CD14-positive monocyte (primary cell): Measurements from ENCODE around the gene CDK5RAP2. TPM values are rescaled to one million over a fixed set of nuclear protein-coding genes. Genes with fewer than 3 reads are reported as not detected.

Experiments
- DNase-seq, 3 donors: peaks; one replicate each; pipeline ENCODE4 v3.0.0-alpha.2; 2011 to 2022
- H2AFZ ChIP-seq: 2 replicates; pipeline ENCODE4 v1.6.0; 2012; ENCODE audit warnings: mild to moderate bottlenecking, low read depth, low read length, inconsistent platforms; ENCODE audit not compliant: insufficient read depth, poor library complexity, severe bottlenecking
- H3K27ac ChIP-seq, 2 donors: 1 replicate in 1 of 2; 2 replicates in 1 of 2; pipeline ENCODE4 v1.5.1; 2012 to 2013; ENCODE audit warnings: low read length in 2 of 2, control low read depth in 1 of 2, inconsistent platforms in 1 of 2, low read depth in 1 of 2, mild to moderate bottlenecking in 1 of 2
- H3K27me3 ChIP-seq, 2 donors: one replicate each; pipeline versions ENCODE4 v1.6.0 to v1.6.1; 2011 to 2013; ENCODE audit warnings: low read length in 2 of 2; ENCODE audit not compliant: control insufficient read depth in 2 of 2, insufficient read depth in 2 of 2
- H3K36me3 ChIP-seq, 2 donors: replicated peaks in 1 of 2; 1 replicate in 1 of 2; 2 replicates in 1 of 2; pipeline versions ENCODE4 v1.5.1 to v1.6.1; 2012 to 2013; ENCODE audit warnings: low read length in 2 of 2, control low read depth in 1 of 2, inconsistent platforms in 1 of 2, mild to moderate bottlenecking in 1 of 2; ENCODE audit not compliant: insufficient read depth in 2 of 2, control insufficient read depth in 1 of 2
- H3K4me1 ChIP-seq, 2 donors: 1 replicate in 1 of 2; 2 replicates in 1 of 2; pipeline versions ENCODE4 v1.5.1 to v1.6.1; 2012 to 2013; ENCODE audit warnings: low read length in 2 of 2, control low read depth in 1 of 2, inconsistent platforms in 1 of 2, mild to moderate bottlenecking in 1 of 2, moderate library complexity in 1 of 2; ENCODE audit not compliant: insufficient read depth in 2 of 2, control insufficient read depth in 1 of 2
- H3K4me2 ChIP-seq: replicated peaks from 2 replicates; pipeline ENCODE3; 2012; ENCODE audit warnings: low read length, moderate library complexity, mild to moderate bottlenecking; ENCODE audit not compliant: poor library complexity, severe bottlenecking; ENCODE audit errors: extremely low read depth
- H3K4me3 ChIP-seq, 3 experiments: fragments of 200-600 bp in 1 of 3; sonication (generic) in 1 of 3; replicated peaks in 1 of 3; 1 replicate in 2 of 3; 2 replicates in 1 of 3; pipeline ENCODE4 v1.5.1; 2011 to 2013; ENCODE audit warnings: low read length in 3 of 3, mild to moderate bottlenecking in 3 of 3, control low read depth in 2 of 3, low read depth in 2 of 3, inconsistent platforms in 1 of 3, moderate library complexity in 1 of 3
- H3K79me2 ChIP-seq: 2 replicates; pipeline ENCODE4 v1.6.0; 2012; ENCODE audit warnings: mild to moderate bottlenecking, control low read depth, inconsistent platforms, low read length, moderate library complexity; ENCODE audit not compliant: insufficient read depth
- H3K9ac ChIP-seq: 2 replicates; pipeline ENCODE4 v1.6.0; 2017; ENCODE audit warnings: low read length, mild to moderate bottlenecking; ENCODE audit not compliant: insufficient read depth, poor library complexity, severe bottlenecking
- H3K9me3 ChIP-seq, 2 donors: replicated peaks in 1 of 2; 1 replicate in 1 of 2; 2 replicates in 1 of 2; pipeline versions ENCODE4 v1.5.1 to v1.6.1; 2012 to 2013; ENCODE audit warnings: low read length in 2 of 2, control low read depth in 1 of 2; ENCODE audit not compliant: control insufficient read depth in 1 of 2, insufficient read depth in 1 of 2
- H4K20me1 ChIP-seq: 2 replicates; pipeline ENCODE4 v1.6.0; 2012; ENCODE audit warnings: mild to moderate bottlenecking, low read length, control low read depth, moderate library complexity; ENCODE audit not compliant: insufficient read depth
- H3K27ac Mint-ChIP-seq, 7 donors: one replicate each; pipeline ENCODE4 v1.8.0; 2020; ENCODE audit warnings: mild to moderate bottlenecking in 7 of 7, mixed read lengths in 7 of 7, moderate library complexity in 6 of 7, inconsistent platforms in 2 of 7
- H3K27me3 Mint-ChIP-seq, 3 donors: one replicate each; pipeline ENCODE4 v1.8.0; 2021 to 2022; ENCODE audit warnings: low read depth in 3 of 3, mild to moderate bottlenecking in 3 of 3, mixed read lengths in 3 of 3, moderate library complexity in 3 of 3, inconsistent platforms in 1 of 3
- H3K36me3 Mint-ChIP-seq, 2 donors: one replicate each; pipeline ENCODE4 v1.8.0; 2020; ENCODE audit warnings: mixed read lengths in 2 of 2, inconsistent platforms in 1 of 2, mild to moderate bottlenecking in 1 of 2
- H3K4me1 Mint-ChIP-seq: one replicate; pipeline ENCODE4 v1.8.0; 2020; ENCODE audit warnings: mild to moderate bottlenecking, mixed read lengths
- H3K4me3 Mint-ChIP-seq, 2 donors: one replicate each; pipeline ENCODE4 v1.8.0; 2020; ENCODE audit warnings: mild to moderate bottlenecking in 2 of 2, mixed read lengths in 2 of 2, moderate library complexity in 1 of 2
- H3K9me3 Mint-ChIP-seq, 7 donors: one replicate each; pipeline ENCODE4 v1.8.0; 2020 to 2022; ENCODE audit warnings: mixed read lengths in 7 of 7, mild to moderate bottlenecking in 6 of 7, moderate library complexity in 6 of 7, inconsistent platforms in 2 of 7
- CTCF ChIP-seq: fragments of 200-600 bp; IDR thresholded peaks from one replicate; pipeline ENCODE4 v1.8.0; 2022; ENCODE audit warnings: antibody characterized with exemption, mild to moderate bottlenecking
- WGBS: methylation state at CpG from one replicate; pipeline ENCODE4 v1.1.5; 2013; ENCODE audit warnings: missing lambda C conversion rate; ENCODE audit not compliant: insufficient coverage; 5-methylcytosine and 5-hydroxymethylcytosine counted together
- intact Hi-C, 2 donors: fragments of 100-400 bp; cut with micrococcal nuclease; formaldehyde crosslinking; loops; one replicate each; pipeline versions ENCODE4 v1.15.0 to v1.15.1; 2023
- polyA plus RNA-seq, 3 donors: library from polyadenylated mRNA; depleted of rRNA in 1 of 3; unstranded in 2 of 3; stranded (reverse) in 1 of 3; fragments of 300-500 nt in 2 of 3; fragments of >200 nt in 1 of 3; fragmentation: Illumina TruSeq in 2 of 3; gene quantifications; 1 replicate in 2 of 3; 2 replicates in 1 of 3; pipeline ENCODE4 v1.2.3, GENCODE V29; 2012 to 2021

Gene CDK5RAP2
- polyA plus RNA-seq, 3 donors, result 2.0 to 13.7 (median 6.1) TPM

- no peak overlapping the region for H3K9ac ChIP-seq
- Mint-ChIP-seq H3K36me3 (peaks cover 85 to 95% of the 10 kb centered on the region in 2 donors), H3K27ac (no peak overlapping the region), H3K4me1 (peaks cover 10% of the 10 kb centered on the region), H3K27me3 (peaks cover 0 to 2% (median 0%) of the 10 kb centered on the region in 3 donors), H3K4me3 (no peak overlapping the region), H3K9me3 (no peaks in the 10 kb centered on the region)
- no peaks in the 10 kb centered on the region for H3K27me3 ChIP-seq
- no peaks in the 10 kb centered on the region for H4K20me1 ChIP-seq
- H2AFZ ChIP-seq, result no peak overlapping the region
- WGBS, result no CpG with 5 or more reads among the region's 3 CpGs
- TF ChIP-seq CTCF, result no peak
- peaks cover 77 to 100% of the 10 kb centered on the region in 2 donors for H3K36me3 ChIP-seq
- H3K27ac ChIP-seq, result no peak overlapping the region
- H3K9me3 ChIP-seq, result no peaks in the 10 kb centered on the region
- DNase-seq, result no peak
- no peak overlapping the region for H3K4me2 ChIP-seq
- H3K4me3 ChIP-seq, result no peak overlapping the region
- intact Hi-C loops, result no loop called here
- H3K4me1 ChIP-seq, result peaks cover 3 to 8% of the 10 kb centered on the region in 2 donors
- peaks cover 15% of the 10 kb centered on the region for H3K79me2 ChIP-seq
These were observed 12.9 kb downstream of the CDK5RAP2 start for GRCh38 chr9:120567081-120567480.

- Histone ChIP-seq H3K9ac (no peak overlapping the region), H4K20me1 (no peaks in the 10 kb centered on the region), H3K4me1 (peaks cover 3 to 8% of the 10 kb centered on the region in 2 donors), H3K27me3 (no peaks in the 10 kb centered on the region), H3K4me3 (no peak overlapping the region), H3K79me2 (peaks cover 15% of the 10 kb centered on the region), H2AFZ (no peak overlapping the region), H3K9me3 (no peaks in the 10 kb centered on the region), H3K27ac (no peak overlapping the region), H3K36me3 (peaks cover 61 to 100% of the 10 kb centered on the region in 2 donors), H3K4me2 (no peak overlapping the region)
- no peak for TF ChIP-seq CTCF
- Mint-ChIP-seq H3K27ac (no peak overlapping the region), H3K4me1 (peaks cover 10% of the 10 kb centered on the region), H3K4me3 (no peak overlapping the region), H3K9me3 (no peaks in the 10 kb centered on the region), H3K36me3 (peaks cover 84 to 87% of the 10 kb centered on the region in 2 donors), H3K27me3 (peaks cover 0 to 2% (median 0%) of the 10 kb centered on the region in 3 donors)
- intact Hi-C loops, result no loop called here
- WGBS, result no CpG with 5 or more reads among the region's 3 CpGs
- DNase-seq, result no peak
These were observed 15.4 kb downstream of the CDK5RAP2 start for GRCh38 chr9:120564589-120564988.
